ENCODE data around the gene BMF.
"Not testable (repeated sequence)": the region's sequence is repeated elsewhere in the genome, so short reads cannot be mapped to it uniquely, and the experiment has no call there.

Gene BMF

GRCh38 chr15:40128766-40129660 lies 20.3 kb upstream of the BMF start:
- DNase-seq (ENCODE audit: low read depth in 3 of 3) = no peak

GRCh38 chr15:40125950-40126349 lies 17.3 kb upstream of the BMF start:
- no peak for DNase-seq (ENCODE audit: low read depth in 3 of 3)

GRCh38 chr15:40124807-40125285 lies 16.2 kb upstream of the BMF start:
- not testable (repeated sequence) for DNase-seq (ENCODE audit: low read depth in 3 of 3)

GRCh38 chr15:40124333-40124732 lies 15.7 kb upstream of the BMF start:
- not testable (repeated sequence) for DNase-seq (ENCODE audit: low read depth in 3 of 3)

GRCh38 chr15:40123863-40124262 lies 15.2 kb upstream of the BMF start:
- not testable (repeated sequence) for DNase-seq (ENCODE audit: low read depth in 3 of 3)

- not testable (repeated sequence) for DNase-seq (ENCODE audit: low read depth in 3 of 3)
Observed at GRCh38 chr15:40122989-40123388, 14.3 kb upstream of the BMF start.

GRCh38 chr15:40121911-40122638 lies 13.4 kb upstream of the BMF start:
- DNase-seq (ENCODE audit: low read depth in 3 of 3) = no peak

GRCh38 chr15:40118473-40118872 lies 9.8 kb upstream of the BMF start:
- DNase-seq (ENCODE audit: low read depth in 3 of 3) = no peak

- DNase-seq (ENCODE audit: low read depth in 3 of 3) = no peak
Observed at GRCh38 chr15:40115670-40116093, 7.0 kb upstream of the BMF start.

- not testable (repeated sequence) for DNase-seq (ENCODE audit: low read depth in 3 of 3)
Observed at GRCh38 chr15:40115106-40115505, 6.4 kb upstream of the BMF start.

GRCh38 chr15:40114218-40114617 lies 5.5 kb upstream of the BMF start:
- DNase-seq (ENCODE audit: low read depth in 3 of 3) = no peak

- DNase-seq (ENCODE audit: low read depth in 3 of 3) = no peak
Observed at GRCh38 chr15:40112789-40113188, 4.1 kb upstream of the BMF start.

GRCh38 chr15:40111888-40112287 lies 3.2 kb upstream of the BMF start:
- DNase-seq (ENCODE audit: low read depth in 3 of 3) = no peak

GRCh38 chr15:40110866-40111550 lies 2.3 kb upstream of the BMF start:
- no peak for DNase-seq (ENCODE audit: low read depth in 3 of 3)

- DNase-seq (ENCODE audit: low read depth in 3 of 3) = no peak
Observed at GRCh38 chr15:40108061-40108854, 421 bp downstream of the BMF start.

- no peak for DNase-seq (ENCODE audit: low read depth in 3 of 3)
Observed at GRCh38 chr15:40106203-40107161, 2.2 kb downstream of the BMF start.

- peak in 1 of 3 experiments; percentile 53 for DNase-seq (ENCODE audit: low read depth in 3 of 3)
Observed at GRCh38 chr15:40105517-40106202, 3.0 kb downstream of the BMF start.

- peak; percentile 64 to 86 (median 71) for DNase-seq (ENCODE audit: low read depth in 3 of 3)
Observed at GRCh38 chr15:40104865-40105516, 3.7 kb downstream of the BMF start.

- no peak for DNase-seq (ENCODE audit: low read depth in 3 of 3)
Observed at GRCh38 chr15:40104296-40104864, 4.3 kb downstream of the BMF start.
